SH-SY5Y (cell line): ENCODE results near the gene RPS6KA2.

ENCODE experiments used
- GATA2 ChIP-seq: IDR thresholded peaks from 2 replicates; pipeline ENCODE4 v1.6.1; 2011; ENCODE audit warnings: mild to moderate bottlenecking, low read depth, low read length
- GATA3 ChIP-seq: IDR thresholded peaks from 2 replicates; pipeline ENCODE4 v1.6.1; 2011; ENCODE audit warnings: low read depth, mild to moderate bottlenecking, low read length, moderate library complexity

DNA sequence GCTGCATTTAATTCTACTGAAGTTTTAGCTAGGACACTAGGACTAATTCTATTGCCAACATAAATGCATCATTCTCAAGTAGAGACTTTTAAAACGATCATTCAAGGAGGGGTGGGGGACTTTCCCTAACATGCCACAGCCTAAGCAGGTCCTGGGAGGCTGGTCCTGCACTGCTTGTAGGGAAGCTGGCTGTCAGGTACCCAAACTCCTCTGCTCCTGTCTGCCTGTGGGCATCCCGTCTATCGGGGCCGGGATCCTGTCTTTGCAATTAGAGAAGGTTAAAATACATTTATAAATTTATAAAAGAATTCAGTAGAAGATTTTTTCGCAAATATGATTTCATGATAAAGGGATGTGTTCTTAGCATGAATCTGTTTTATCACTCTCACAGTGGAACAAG is 192.7 kb downstream of the RPS6KA2 start:
- no peak for TF ChIP-seq GATA2
- TF ChIP-seq GATA3, result no peak
